ENCODE measurements around the gene ZNF44.
A peak's percentile ranks its signal among the peaks of the same experiment; 100 is the strongest.
"Not testable (repeated sequence)": the region's sequence is repeated elsewhere in the genome, so short reads cannot be mapped to it uniquely, and the experiment has no call there.

The ZNF44 gene

DNA sequence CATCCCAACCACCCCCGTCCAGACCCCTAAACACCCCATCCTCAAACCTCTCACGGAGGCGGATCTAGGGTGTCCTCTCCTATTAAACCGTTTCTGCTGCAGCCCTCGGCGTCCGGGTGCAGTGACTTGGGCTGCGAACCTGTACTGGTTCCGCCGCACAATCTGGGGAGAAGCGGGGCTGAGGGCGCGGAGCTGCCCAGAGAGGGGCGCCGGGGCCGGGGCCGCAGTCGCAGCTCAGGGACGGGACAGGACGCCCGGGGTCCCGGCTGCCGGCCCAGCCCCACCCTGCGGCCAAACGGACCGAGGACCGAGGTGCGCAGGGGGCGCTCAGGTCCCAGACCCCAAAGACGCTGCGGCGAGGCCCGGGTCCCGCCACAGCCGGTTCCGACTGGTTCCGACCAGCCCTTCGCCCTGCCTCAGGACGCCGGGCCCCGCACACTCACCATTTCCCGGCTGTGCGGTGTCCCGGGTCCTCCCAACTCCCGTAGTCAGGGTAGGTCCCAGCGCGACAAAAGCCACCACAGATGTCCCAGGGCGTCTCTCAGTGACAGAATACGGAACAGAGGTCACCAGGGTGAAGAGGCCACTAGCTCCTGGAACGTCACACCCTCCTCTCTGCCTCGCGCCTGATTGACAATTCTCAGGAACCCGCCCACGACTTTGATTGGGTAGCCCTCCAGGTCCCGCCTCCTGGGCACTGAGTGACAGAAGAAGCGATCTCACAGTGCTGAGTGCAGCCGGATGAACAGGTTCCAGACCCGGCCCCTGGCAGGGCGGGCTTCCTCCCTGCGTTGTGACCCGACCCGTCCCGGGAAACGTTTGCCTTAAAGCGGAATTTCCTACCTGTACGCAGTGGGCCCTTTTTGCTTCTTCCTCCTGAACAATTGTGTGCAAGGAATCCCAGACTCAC, at the start of gene ZNF44:
Gene ZNF44 (minus strand): TSS at position 635 of the 910 bp plus-strand sequence. CDS start 189 bp downstream, at position 446.
- FAIRE-seq (no peak), DNase-seq (ENCODE audit: low spot score) (peak; percentile 88)

GRCh38 chr19:12333162-12334159, 38.8 kb upstream of the ZNF44 start, which contains the start of gene ZNF563:
TSS of gene ZNF563 (minus strand) at chr19:12333633. CDS start at chr19:12333482, 151 bp downstream.
- DNase-seq (ENCODE audit: low spot score) (peak; percentile 90), FAIRE-seq (no peak)

- DNase-seq (ENCODE audit: low spot score) = no peak
- no peak for FAIRE-seq
Measured at GRCh38 chr19:12331211-12331941, 36.7 kb upstream of the ZNF44 start.

GRCh38 chr19:12330340-12330739, 35.7 kb upstream of the ZNF44 start:
- FAIRE-seq (no peak), DNase-seq (ENCODE audit: low spot score) (no peak)

DNA sequence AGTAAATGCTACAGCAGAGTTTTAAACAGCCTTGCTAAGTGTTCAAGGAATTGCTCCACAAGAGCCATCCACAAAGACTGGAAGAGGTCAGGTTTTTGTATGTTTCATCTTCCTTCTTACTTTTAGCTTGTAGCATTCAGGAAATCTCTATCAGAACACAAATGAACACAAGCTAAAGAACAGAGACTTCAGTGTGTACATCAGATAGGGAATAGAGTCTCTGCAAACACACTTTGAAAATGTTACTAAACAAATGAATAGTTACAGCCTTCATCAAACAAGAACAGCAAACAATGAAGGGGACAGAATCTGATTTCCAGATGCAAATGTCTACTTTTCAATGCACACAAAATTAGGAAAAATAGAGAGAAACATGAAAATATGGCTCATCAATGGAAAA, 31.0 kb upstream of the ZNF44 start:
- no peak for FAIRE-seq

GRCh38 chr19:12318782-12319413, 24.2 kb upstream of the ZNF44 start:
- no peak for FAIRE-seq

More for the DNA sequence above, 31.0 kb upstream of the ZNF44 start:
- DNase-seq (ENCODE audit: low spot score) = no peak

GRCh38 chr19:12314553-12314952, 19.9 kb upstream of the ZNF44 start:
- FAIRE-seq (no peak), DNase-seq (ENCODE audit: low spot score) (no peak)

More at GRCh38 chr19:12318782-12319413, 24.2 kb upstream of the ZNF44 start:
- no peak for DNase-seq (ENCODE audit: low spot score)

DNA sequence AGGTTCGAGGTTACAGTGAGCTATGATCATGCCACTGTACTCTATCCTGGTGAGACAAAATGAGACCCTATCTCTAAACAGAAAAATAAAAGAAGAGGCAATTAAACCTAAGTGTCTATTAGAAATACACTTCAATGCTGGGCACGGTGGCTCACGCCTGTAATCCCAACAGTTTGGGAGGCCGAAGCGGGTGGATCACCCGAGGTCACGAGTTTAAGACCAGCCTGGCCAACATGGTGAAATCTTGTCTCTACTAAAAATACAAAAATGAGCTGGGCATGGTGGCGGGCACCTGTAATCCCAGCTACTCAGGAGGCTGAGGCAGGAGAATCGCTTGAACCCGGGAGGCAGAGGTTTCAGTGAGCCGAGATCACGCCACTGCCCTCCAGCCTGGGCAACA, 14.2 kb upstream of the ZNF44 start:
- not testable (repeated sequence) for DNase-seq (ENCODE audit: low spot score); FAIRE-seq

DNA sequence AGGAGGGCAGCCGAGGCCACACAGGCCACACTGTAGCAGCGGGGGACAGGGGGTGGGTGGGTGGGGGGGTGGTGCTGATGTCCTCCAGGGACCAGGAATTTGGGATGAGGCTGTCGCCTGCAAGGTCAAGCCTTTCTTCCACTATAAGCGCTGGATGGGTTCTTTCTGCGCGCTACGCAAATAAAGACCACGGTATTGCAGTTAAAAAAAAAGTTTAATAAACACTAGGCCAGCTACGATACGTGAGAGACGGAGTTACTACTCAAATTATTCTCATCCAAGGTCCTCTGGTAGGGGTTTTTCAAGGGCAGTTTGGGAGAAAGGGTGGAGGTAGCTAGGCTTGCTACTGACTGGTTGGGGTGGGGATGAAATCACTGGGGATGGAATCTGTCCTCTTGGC, 508 bp upstream of the ZNF44 start:
- FAIRE-seq (no peak), DNase-seq (ENCODE audit: low spot score) (no peak)

DNA sequence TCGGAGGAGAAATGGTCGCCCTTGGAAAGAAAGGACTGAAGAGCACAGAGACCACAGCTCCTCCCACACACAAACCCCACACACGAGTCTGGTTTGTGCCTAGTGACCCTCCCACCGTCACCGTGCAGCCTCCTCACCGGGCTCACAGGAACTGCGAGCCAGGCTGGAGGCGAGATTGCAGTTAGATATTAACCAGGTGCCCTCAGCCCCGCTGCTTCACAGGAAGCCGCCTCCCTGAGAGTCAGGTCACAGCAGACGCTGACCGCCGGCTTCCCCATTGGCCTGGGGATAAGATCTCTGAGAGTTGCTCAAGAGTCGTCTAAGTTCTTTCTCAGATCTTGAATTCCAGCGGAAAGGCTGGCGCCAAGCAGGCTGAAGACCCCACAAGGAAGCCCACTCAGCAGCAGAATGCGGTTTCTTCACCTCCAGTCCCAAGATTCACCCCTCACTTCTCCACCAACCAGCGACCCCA, 870 bp downstream of the ZNF44 start:
- FAIRE-seq (no peak), DNase-seq (ENCODE audit: low spot score) (peak; percentile 36)

DNA sequence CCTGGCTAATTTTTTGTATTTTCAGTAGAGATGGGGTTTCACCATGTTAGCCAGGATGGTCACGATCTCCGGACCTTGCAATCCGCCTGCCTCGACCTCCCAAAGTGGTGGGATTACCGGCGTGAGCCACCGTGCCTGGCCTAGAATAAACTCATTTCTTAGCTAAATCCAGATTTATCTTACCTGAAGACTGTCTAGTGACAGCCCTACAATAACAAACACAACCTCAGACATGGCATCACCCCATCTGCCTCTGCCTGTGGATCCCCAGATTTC, 5.0 kb downstream of the ZNF44 start:
- no peak for FAIRE-seq
- DNase-seq (ENCODE audit: low spot score) = no peak

- FAIRE-seq = no peak
Measured at GRCh38 chr19:12287958-12288500, 6.7 kb downstream of the ZNF44 start.

GRCh38 chr19:12284631-12285030, 10.1 kb downstream of the ZNF44 start:
- FAIRE-seq = no peak
- no peak for DNase-seq (ENCODE audit: low spot score)

More at GRCh38 chr19:12287958-12288500, 6.7 kb downstream of the ZNF44 start:
- no peak for DNase-seq (ENCODE audit: low spot score)

- DNase-seq (ENCODE audit: low spot score) = no peak
- no peak for FAIRE-seq
Measured at GRCh38 chr19:12284226-12284625, 10.5 kb downstream of the ZNF44 start.

- no peak for DNase-seq (ENCODE audit: low spot score)
- no peak for FAIRE-seq
Measured at GRCh38 chr19:12278713-12279112, 16.0 kb downstream of the ZNF44 start.

DNA sequence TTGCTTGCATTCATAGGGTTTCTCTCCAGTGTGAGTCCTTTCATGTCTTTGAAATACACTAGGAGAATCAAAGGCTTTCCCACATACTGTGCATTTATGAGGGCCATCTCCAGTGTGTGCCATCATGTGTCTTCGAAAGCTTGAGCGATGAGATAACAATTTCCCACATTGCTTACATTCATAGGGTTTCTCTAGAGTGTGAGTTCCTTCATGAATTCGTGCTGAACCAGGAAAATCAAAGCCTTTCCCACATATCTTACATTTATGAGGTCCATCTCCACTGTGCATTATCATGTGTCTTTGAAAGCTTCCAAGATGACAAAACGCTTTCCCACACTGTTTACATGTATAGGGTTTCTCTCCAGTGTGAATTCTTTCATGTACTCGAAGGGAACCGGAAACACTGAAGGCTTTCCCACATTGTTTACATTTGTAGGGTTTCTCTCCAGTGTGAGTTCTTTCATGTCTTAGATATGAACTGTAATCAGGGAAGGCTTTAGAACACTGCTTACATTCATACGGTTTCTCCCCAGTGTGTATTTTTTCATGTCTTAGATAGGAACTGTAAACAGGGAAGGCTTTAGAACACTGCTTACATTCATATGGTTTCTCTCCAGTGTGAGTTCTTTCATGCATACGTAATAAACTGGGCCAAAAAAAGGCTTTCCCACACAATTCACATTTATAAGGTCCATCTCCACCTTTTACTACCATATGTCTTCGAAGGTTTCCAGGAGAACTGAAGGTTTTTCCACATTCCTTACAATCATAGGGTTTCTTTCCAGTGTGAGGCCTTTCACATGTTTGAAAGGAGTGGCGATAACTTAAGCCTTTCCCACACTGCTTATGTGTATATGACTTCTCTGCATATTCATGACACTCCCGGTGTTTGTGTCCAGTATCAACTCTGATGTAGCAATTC, 21.4 kb downstream of the ZNF44 start:
- DNase-seq (ENCODE audit: low spot score) (no peak), FAIRE-seq (no peak)

- FAIRE-seq = no peak
- no peak for DNase-seq (ENCODE audit: low spot score)
Measured at GRCh38 chr19:12272386-12272785, 22.3 kb downstream of the ZNF44 start.

- DNase-seq (ENCODE audit: low spot score) = no peak
- no peak for FAIRE-seq
Measured at GRCh38 chr19:12270854-12271253, 23.8 kb downstream of the ZNF44 start.

Measured in urothelium cell line (cell line).